ENCODE results near the gene SLMAP. TPM values are rescaled to one million over a fixed set of nuclear protein-coding genes. Genes with fewer than 3 reads are reported as not detected.

SLMAP gene
- polyA plus RNA-seq, 3 donors from 2014 or later: 11.0 to 31.2 (median 19.3) TPM

GRCh38 chr3:57827757-57828156, 71.6 kb downstream of the SLMAP start:
- Mint-ChIP-seq H3K4me3 (no peak overlapping the region), H3K27me3 (ENCODE audit: low read depth in 3 of 3) (peaks cover 0 to 1% (median 0%) of the 10 kb centered on the region in 3 donors), H3K27ac (no peak overlapping the region), H3K9me3 (no peaks in the 10 kb centered on the region), H3K36me3 (peaks cover 0 to 18% (median 0%) of the 10 kb centered on the region in 3 donors), H3K4me1 (peaks cover 11 to 31% of the 10 kb centered on the region in 2 donors)
- DNase-seq: no peak

GRCh38 chr3:57832486-57832885, 76.4 kb downstream of the SLMAP start:
- Mint-ChIP-seq H3K27ac (peak overlapping the region in 1 of 6 donors; percentile 31), H3K27me3 (ENCODE audit: low read depth in 3 of 3) (no peaks in the 10 kb centered on the region), H3K4me3 (no peak overlapping the region), H3K9me3 (no peaks in the 10 kb centered on the region), H3K36me3 (peaks cover 0 to 20% (median 0%) of the 10 kb centered on the region in 3 donors), H3K4me1 (peaks cover 10 to 18% of the 10 kb centered on the region in 2 donors)
- DNase-seq: no peak

- Mint-ChIP-seq H3K27ac (no peak overlapping the region), H3K4me1 (peaks cover 10 to 23% of the 10 kb centered on the region in 2 donors), H3K9me3 (no peaks in the 10 kb centered on the region), H3K27me3 (ENCODE audit: low read depth in 3 of 3) (no peaks in the 10 kb centered on the region), H3K36me3 (peaks cover 0 to 20% (median 0%) of the 10 kb centered on the region in 3 donors), H3K4me3 (no peak overlapping the region)
- no peak for DNase-seq
These were observed 76.8 kb downstream of the SLMAP start for GRCh38 chr3:57832900-57833313.

GRCh38 chr3:57833763-57834162, 77.7 kb downstream of the SLMAP start:
- Mint-ChIP-seq H3K27ac (no peak overlapping the region), H3K27me3 (ENCODE audit: low read depth in 3 of 3) (peaks cover 0 to 2% (median 0%) of the 10 kb centered on the region in 3 donors), H3K4me1 (peaks cover 13 to 26% of the 10 kb centered on the region in 2 donors)

GRCh38 chr3:57837686-57838085, 81.6 kb downstream of the SLMAP start:
- H3K27me3 Mint-ChIP-seq (ENCODE audit: low read depth in 3 of 3): peaks cover 0 to 2% (median 0%) of the 10 kb centered on the region in 3 donors

More at GRCh38 chr3:57833763-57834162, 77.7 kb downstream of the SLMAP start:
- Mint-ChIP-seq H3K9me3 (no peaks in the 10 kb centered on the region), H3K36me3 (peaks cover 0 to 20% (median 0%) of the 10 kb centered on the region in 3 donors), H3K4me3 (no peak overlapping the region)
- no peak for DNase-seq

GRCh38 chr3:57838627-57839026, 82.5 kb downstream of the SLMAP start:
- Mint-ChIP-seq H3K36me3 (peaks cover 0 to 2% (median 0%) of the 10 kb centered on the region in 3 donors), H3K27ac (peak overlapping the region in 1 of 6 donors; percentile 15), H3K4me3 (no peak overlapping the region), H3K27me3 (ENCODE audit: low read depth in 3 of 3) (peaks cover 0 to 2% (median 0%) of the 10 kb centered on the region in 3 donors), H3K9me3 (no peaks in the 10 kb centered on the region), H3K4me1 (peaks cover 19 to 43% of the 10 kb centered on the region in 2 donors)
- DNase-seq: no peak

More at GRCh38 chr3:57837686-57838085, 81.6 kb downstream of the SLMAP start:
- Mint-ChIP-seq H3K9me3 (no peaks in the 10 kb centered on the region), H3K4me1 (peaks cover 19 to 43% of the 10 kb centered on the region in 2 donors), H3K27ac (no peak overlapping the region), H3K36me3 (peaks cover 0 to 2% (median 0%) of the 10 kb centered on the region in 3 donors), H3K4me3 (no peak overlapping the region)
- no peak for DNase-seq

GRCh38 chr3:57840473-57840872, 84.4 kb downstream of the SLMAP start:
- Mint-ChIP-seq H3K27ac (peak overlapping the region; percentile 3 to 33 (median 9)), H3K27me3 (ENCODE audit: low read depth in 3 of 3) (peaks cover 0 to 2% (median 0%) of the 10 kb centered on the region in 3 donors), H3K4me1 (peaks cover 19 to 43% of the 10 kb centered on the region in 2 donors), H3K4me3 (no peak overlapping the region), H3K36me3 (no peaks in the 10 kb centered on the region), H3K9me3 (no peaks in the 10 kb centered on the region)
- no peak for DNase-seq

- peaks cover 15 to 37% of the 10 kb centered on the region in 2 donors for H3K4me1 Mint-ChIP-seq
- peak overlapping the region in 2 of 6 donors; percentile 17 to 60 for H3K27ac Mint-ChIP-seq
- no peak overlapping the region for H3K4me3 Mint-ChIP-seq
- H3K36me3 Mint-ChIP-seq: peaks cover 0 to 3% (median 0%) of the 10 kb centered on the region in 3 donors
- no peak for DNase-seq
- H3K27me3 Mint-ChIP-seq (ENCODE audit: low read depth in 3 of 3): peaks cover 0 to 2% (median 0%) of the 10 kb centered on the region in 3 donors
- no peaks in the 10 kb centered on the region for H3K9me3 Mint-ChIP-seq
These were observed 85.7 kb downstream of the SLMAP start for GRCh38 chr3:57841818-57842217.

- DNase-seq: no peak
- no peaks in the 10 kb centered on the region for H3K27me3 Mint-ChIP-seq (ENCODE audit: low read depth in 3 of 3)
- peaks cover 0 to 2% (median 0%) of the 10 kb centered on the region in 6 donors for H3K9me3 Mint-ChIP-seq
- no peak overlapping the region for H3K4me3 Mint-ChIP-seq
- H3K4me1 Mint-ChIP-seq: no peaks in the 10 kb centered on the region
- peaks cover 0 to 3% (median 0%) of the 10 kb centered on the region in 3 donors for H3K36me3 Mint-ChIP-seq
- H3K27ac Mint-ChIP-seq: peak overlapping the region in 1 of 6 donors; percentile 13
These were observed 92.1 kb downstream of the SLMAP start for GRCh38 chr3:57848177-57848738.

- Mint-ChIP-seq H3K27me3 (ENCODE audit: low read depth in 3 of 3) (no peaks in the 10 kb centered on the region), H3K9me3 (peaks cover 0 to 2% (median 0%) of the 10 kb centered on the region in 6 donors), H3K36me3 (no peaks in the 10 kb centered on the region), H3K4me3 (no peak overlapping the region), H3K27ac (no peak overlapping the region), H3K4me1 (no peaks in the 10 kb centered on the region)
- DNase-seq: no peak
These were observed 95.2 kb downstream of the SLMAP start for GRCh38 chr3:57851304-57851703.

- DNase-seq: peak in 1 of 3 donors; percentile 2
- H3K36me3 Mint-ChIP-seq: no peaks in the 10 kb centered on the region
- H3K27ac Mint-ChIP-seq: no peak overlapping the region
- no peaks in the 10 kb centered on the region for H3K4me1 Mint-ChIP-seq
- H3K4me3 Mint-ChIP-seq: no peak overlapping the region
- H3K27me3 Mint-ChIP-seq (ENCODE audit: low read depth in 3 of 3): no peaks in the 10 kb centered on the region
- peaks cover 0 to 2% (median 0%) of the 10 kb centered on the region in 6 donors for H3K9me3 Mint-ChIP-seq
These were observed 96.8 kb downstream of the SLMAP start for GRCh38 chr3:57852896-57853295.

GRCh38 chr3:57855281-57855680, 99.2 kb downstream of the SLMAP start:
- H3K4me3 Mint-ChIP-seq: no peak overlapping the region
- peaks cover 0 to 2% (median 0%) of the 10 kb centered on the region in 6 donors for H3K9me3 Mint-ChIP-seq
- DNase-seq: no peak
- no peaks in the 10 kb centered on the region for H3K4me1 Mint-ChIP-seq
- no peaks in the 10 kb centered on the region for H3K27me3 Mint-ChIP-seq (ENCODE audit: low read depth in 3 of 3)
- peak overlapping the region in 1 of 6 donors; percentile 11 for H3K27ac Mint-ChIP-seq
- H3K36me3 Mint-ChIP-seq: peaks cover 3 to 9% (median 8%) of the 10 kb centered on the region in 3 donors

- Mint-ChIP-seq H3K4me3 (no peak overlapping the region), H3K27ac (no peak overlapping the region), H3K4me1 (no peaks in the 10 kb centered on the region), H3K9me3 (peaks cover 0 to 2% (median 0%) of the 10 kb centered on the region in 6 donors), H3K36me3 (peaks cover 3 to 12% (median 8%) of the 10 kb centered on the region in 3 donors), H3K27me3 (ENCODE audit: low read depth in 3 of 3) (no peaks in the 10 kb centered on the region)
- no peak for DNase-seq
These were observed 99.8 kb downstream of the SLMAP start for GRCh38 chr3:57855943-57856342.

GRCh38 chr3:57856675-57857074, 100.6 kb downstream of the SLMAP start:
- Mint-ChIP-seq H3K4me3 (no peak overlapping the region), H3K4me1 (no peaks in the 10 kb centered on the region), H3K27ac (no peak overlapping the region), H3K27me3 (ENCODE audit: low read depth in 3 of 3) (no peaks in the 10 kb centered on the region), H3K9me3 (peaks cover 0 to 2% (median 0%) of the 10 kb centered on the region in 6 donors), H3K36me3 (peaks cover 6 to 17% (median 8%) of the 10 kb centered on the region in 3 donors)
- DNase-seq: no peak
